SU-DHL-6 (cell line): ENCODE measurements around the gene RPL11.

Experiments used
- CTCF ChIP-seq: fragments of 200-600 bp; sonication (generic); IDR thresholded peaks from one replicate; pipeline ENCODE4 v1.5.1; 2017; ENCODE audit warnings: antibody characterized with exemption, mild to moderate bottlenecking, low read length, moderate library complexity; ENCODE audit not compliant: insufficient read depth, poor library complexity, severe bottlenecking
- EZH2phosphoT487 ChIP-seq: fragments of 200-600 bp; sonication (generic), shearing (Covaris generic); conservative IDR thresholded peaks from 2 replicates; pipeline ENCODE4 v1.6.1; 2018; ENCODE audit warnings: mild to moderate bottlenecking, antibody characterized with exemption, low read length, moderate library complexity, mixed read lengths

- no peak for TF ChIP-seq CTCF
- TF ChIP-seq EZH2phosphoT487: no peak
Measured at GRCh38 chr1:23732363-23733224, 41.0 kb downstream of the RPL11 start.
